Measurements from ENCODE around the gene SMG7. TPM values are rescaled to one million over a fixed set of nuclear protein-coding genes. Genes with fewer than 3 reads are reported as not detected.

SMG7 gene
- total and polyA plus RNA-seq, 2 donors (not counting 3 experiments of a cell fraction or from before 2014, with no cell fraction given), result 25.4 to 47.1 TPM

DNA sequence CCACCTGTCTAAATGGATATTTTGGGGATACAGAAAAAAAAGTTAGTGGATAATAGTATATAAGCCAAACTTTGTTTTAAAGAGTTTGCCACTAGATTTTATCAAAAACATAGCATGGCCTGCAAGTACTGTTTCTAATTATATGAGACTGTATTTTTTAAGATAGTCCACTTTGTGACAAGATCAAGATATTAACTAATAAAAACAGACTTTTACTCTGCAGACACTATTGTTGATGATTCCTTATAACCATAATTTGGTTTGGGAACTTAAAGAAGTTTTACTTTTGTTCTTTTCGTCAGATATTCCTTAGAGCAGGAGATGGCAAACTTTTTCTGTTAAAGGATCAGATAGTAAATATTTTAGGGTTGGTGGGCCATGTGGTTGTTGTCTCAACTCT is 36.4 kb downstream of the SMG7 start:
- BruUV-seq (replicated peaks), result no TSS peak
- dilution Hi-C loops (cut with MboI; ENCODE audit: extremely low pct_ligation_motif_present, low sequenced_read_pairs), result no loop called here
- H3K27ac ChIP-seq (ENCODE audit: insufficient read depth, low read depth, low read length), result no peak overlapping the region
- peaks cover 49% of the 10 kb centered on the region for H3K79me2 ChIP-seq (ENCODE audit: control insufficient read depth, insufficient read depth, low read length)
- ChIA-PET POLR2A (no interaction called here), CTCF (interaction anchor here (0.6 to 1.3 kb wide), 3 partner anchors 10 to 340 kb away, joined by 3 to 4 read pairs (median 3); no protein-coding TSS in a partner anchor)
- intact Hi-C loops (cut with micrococcal nuclease), result loop anchor here (1.0 kb wide), 1 partner anchor 8 kb away; no protein-coding TSS in a partner anchor
- no peaks in the 10 kb centered on the region for H3K9me3 ChIP-seq (replicated peaks; ENCODE audit: control insufficient read depth, insufficient read depth, low read length)
- DNase-seq (ENCODE audit: low read depth, low spot score), result no peak
- H3K27me3 ChIP-seq (ENCODE audit: control insufficient read depth in 2 of 2, insufficient read depth in 2 of 2, low read length in 2 of 2), result no peaks in the 10 kb centered on the region
- no peak for FAIRE-seq
- H4K20me1 ChIP-seq (replicated peaks; ENCODE audit: control insufficient read depth, extremely low read depth, insufficient read depth, low read length), result no peaks in the 10 kb centered on the region
- no peak overlapping the region for H2AFZ ChIP-seq (ENCODE audit: low read depth, low read length)
- H3K4me2 ChIP-seq (ENCODE audit: insufficient read depth, low read length), result no peak overlapping the region
- no peaks in the 10 kb centered on the region for H3K9me1 ChIP-seq (replicated peaks; ENCODE audit: control insufficient read depth, extremely low read depth, insufficient read depth, low read length)
- no peak overlapping the region for H3K4me3 ChIP-seq (replicated peaks in 1 of 3; ENCODE audit: insufficient read depth in 1 of 3, low read depth in 1 of 3, low read length in 3 of 3)
- H3K4me1 ChIP-seq (ENCODE audit: control insufficient read depth, extremely low read depth, insufficient read depth, low read length), result no peaks in the 10 kb centered on the region
- no peak for TF ChIP-seq JUN (IDR thresholded peaks at IDR 0.05; ENCODE audit: borderline replicate concordance, insufficient read depth, insufficient read length, low read depth)
- TF ChIP-seq MYC (IDR thresholded peaks at IDR 0.05; ENCODE audit: low read depth, low read length), result no peak
- TF ChIP-seq GATA2 (IDR thresholded peaks at IDR 0.05; ENCODE audit: insufficient read depth, insufficient read length, low read depth, low read length), result no peak
- no peak for TF ChIP-seq EZH2 (IDR thresholded peaks at IDR 0.05; ENCODE audit: borderline replicate concordance, low read depth, low read length, severe bottlenecking)
- no peak for TF ChIP-seq POLR2AphosphoS5 (IDR thresholded peaks at IDR 0.05; ENCODE audit: insufficient read depth, low read depth, low read length)
- no peak for TF ChIP-seq FOS (IDR thresholded peaks at IDR 0.05; ENCODE audit: borderline replicate concordance, insufficient read depth, low read length)
- TF ChIP-seq, protein P1, sequence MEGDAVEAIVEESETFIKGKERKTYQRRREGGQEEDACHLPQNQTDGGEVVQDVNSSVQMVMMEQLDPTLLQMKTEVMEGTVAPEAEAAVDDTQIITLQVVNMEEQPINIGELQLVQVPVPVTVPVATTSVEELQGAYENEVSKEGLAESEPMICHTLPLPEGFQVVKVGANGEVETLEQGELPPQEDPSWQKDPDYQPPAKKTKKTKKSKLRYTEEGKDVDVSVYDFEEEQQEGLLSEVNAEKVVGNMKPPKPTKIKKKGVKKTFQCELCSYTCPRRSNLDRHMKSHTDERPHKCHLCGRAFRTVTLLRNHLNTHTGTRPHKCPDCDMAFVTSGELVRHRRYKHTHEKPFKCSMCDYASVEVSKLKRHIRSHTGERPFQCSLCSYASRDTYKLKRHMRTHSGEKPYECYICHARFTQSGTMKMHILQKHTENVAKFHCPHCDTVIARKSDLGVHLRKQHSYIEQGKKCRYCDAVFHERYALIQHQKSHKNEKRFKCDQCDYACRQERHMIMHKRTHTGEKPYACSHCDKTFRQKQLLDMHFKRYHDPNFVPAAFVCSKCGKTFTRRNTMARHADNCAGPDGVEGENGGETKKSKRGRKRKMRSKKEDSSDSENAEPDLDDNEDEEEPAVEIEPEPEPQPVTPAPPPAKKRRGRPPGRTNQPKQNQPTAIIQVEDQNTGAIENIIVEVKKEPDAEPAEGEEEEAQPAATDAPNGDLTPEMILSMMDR (IDR thresholded peaks at IDR 0.05; ENCODE audit: extremely low read depth in 1 of 2, insufficient read depth in 1 of 2, low read depth in 1 of 2, low read length in 2 of 2), result no peak
- no peak for TF ChIP-seq MAX (IDR thresholded peaks at IDR 0.05; ENCODE audit: insufficient read depth, insufficient read length)
- TF ChIP-seq POLR2A (IDR thresholded peaks at IDR 0.05; ENCODE audit: low read depth, low read length), result no peak
- no peak overlapping the region for H3K9ac ChIP-seq (replicated peaks; ENCODE audit: extremely low read depth, insufficient read depth, low read length)
- no peaks in the 10 kb centered on the region for H3K36me3 ChIP-seq (ENCODE audit: control insufficient read depth in 2 of 2, extremely low read depth in 1 of 2, insufficient read depth in 2 of 2, low read length in 2 of 2)
